HEK293 (cell line): Measurements from ENCODE around the gene HRK.

Experiments
- CTCF ChIA-PET: fragments of 350-600 bp; formaldehyde crosslinking; extraction: SDS; loops from one replicate; lab custom pipeline; 2021; ENCODE audit warnings: antibody characterized with exemption; lab: Yijun Ruan, JAX
- POLR2A ChIA-PET: fragments of 300-600 bp; formaldehyde crosslinking; extraction: SDS; loops from one replicate; lab custom pipeline; 2020; ENCODE audit warnings: antibody characterized with exemption, inconsistent platforms; lab: Yijun Ruan, JAX
- H3K27ac ChIP-seq: fragments of 200-500 bp; sonication (Bioruptor generic); 2 replicates; pipeline ENCODE4 v1.5.1; 2014; ENCODE audit warnings: low read depth, low read length, control low read depth, inconsistent platforms; ENCODE audit errors: extremely low read depth
- H3K36me3 ChIP-seq, 2 experiments: fragments of 200-500 bp in 1 of 2; sonication (Bioruptor generic) in 1 of 2; 1 replicate in 1 of 2; 2 replicates in 1 of 2; pipeline ENCODE4 v1.5.1; 2014 to 2017; ENCODE audit warnings: inconsistent platforms in 2 of 2, low read length in 2 of 2; ENCODE audit not compliant: control insufficient read depth in 2 of 2, insufficient read depth in 1 of 2
- H3K4me1 ChIP-seq: fragments of 200-500 bp; sonication (Bioruptor generic); 2 replicates; pipeline ENCODE4 v1.5.1; 2014; ENCODE audit warnings: mild to moderate bottlenecking, low read length, inconsistent platforms; ENCODE audit not compliant: control insufficient read depth, insufficient read depth
- H3K4me3 ChIP-seq: 2 replicates; pipeline ENCODE4 v1.5.1; 2011; ENCODE audit warnings: low read depth, mild to moderate bottlenecking, control low read depth, low read length, moderate library complexity
- H3K9me3 ChIP-seq: fragments of 200-500 bp; sonication (Bioruptor generic); 2 replicates; pipeline ENCODE4 v1.5.1; 2014; ENCODE audit warnings: low read depth, low read length, inconsistent platforms; ENCODE audit not compliant: control insufficient read depth, insufficient read depth
- BCL11A ChIP-seq: fragments of 450-650 bp; formaldehyde crosslinking; IDR thresholded peaks from 2 replicates; pipeline ENCODE4 v1.5.1; 2016; ENCODE audit warnings: low read depth, missing biosample characterization, missing genetic modification characterization
- BCL11B ChIP-seq: fragments of 450-650 bp; formaldehyde crosslinking; IDR thresholded peaks from 2 replicates; pipeline ENCODE4 v1.5.1; 2016; ENCODE audit warnings: low read depth, missing biosample characterization, missing genetic modification characterization
- KLF10 ChIP-seq: fragments of 450-650 bp; IDR thresholded peaks from 2 replicates; pipeline ENCODE4 v1.5.1; 2018; ENCODE audit warnings: missing biosample characterization, mild to moderate bottlenecking, missing genetic modification characterization
- MEIS1 ChIP-seq: sonication (generic); formaldehyde crosslinking; IDR thresholded peaks from 2 replicates; pipeline ENCODE4 v1.8.1; 2022; ENCODE audit warnings: missing genetic modification reagents, mild to moderate bottlenecking, borderline replicate concordance
- REPIN1 ChIP-seq: fragments of 450-650 bp; formaldehyde crosslinking; IDR thresholded peaks from 2 replicates; pipeline ENCODE4 v1.5.1; 2017; ENCODE audit warnings: missing biosample characterization, missing genetic modification characterization, low read depth
- ZBTB20 ChIP-seq: fragments of 450-650 bp; formaldehyde crosslinking; IDR thresholded peaks from 2 replicates; pipeline ENCODE4 v1.5.1; 2016; ENCODE audit warnings: missing biosample characterization, missing genetic modification characterization
- ZBTB7A ChIP-seq: fragments of 450-650 bp; formaldehyde crosslinking; IDR thresholded peaks from 2 replicates; pipeline ENCODE4 v1.5.1; 2016; ENCODE audit warnings: low read depth, missing biosample characterization, missing genetic modification characterization
- ZFHX2 ChIP-seq: fragments of 450-650 bp; formaldehyde crosslinking; conservative IDR thresholded peaks from 2 replicates; pipeline ENCODE4 v1.5.1; 2016; ENCODE audit warnings: missing biosample characterization, missing genetic modification characterization
- ZFP3 ChIP-seq: fragments of 450-650 bp; formaldehyde crosslinking; IDR thresholded peaks from 2 replicates; pipeline ENCODE4 v1.5.1; 2016; ENCODE audit warnings: low read depth, missing biosample characterization, missing genetic modification characterization
- ZFP37 ChIP-seq: fragments of 450-650 bp; formaldehyde crosslinking; IDR thresholded peaks from 2 replicates; pipeline ENCODE4 v1.5.1; 2016; ENCODE audit warnings: missing biosample characterization, missing genetic modification characterization
- ZNF146 ChIP-seq: fragments of 450-650 bp; formaldehyde crosslinking; IDR thresholded peaks from 2 replicates; pipeline ENCODE4 v1.5.1; 2016; ENCODE audit warnings: missing biosample characterization, missing genetic modification characterization
- ZNF175 ChIP-seq: fragments of 450-650 bp; formaldehyde crosslinking; IDR thresholded peaks from 2 replicates; pipeline ENCODE4 v1.5.1; 2016; ENCODE audit warnings: missing biosample characterization, missing genetic modification characterization
- ZNF18 ChIP-seq: fragments of 450-650 bp; formaldehyde crosslinking; IDR thresholded peaks from 2 replicates; pipeline ENCODE4 v1.5.1; 2016; ENCODE audit warnings: missing biosample characterization, missing genetic modification characterization
- ZNF19 ChIP-seq: fragments of 450-650 bp; formaldehyde crosslinking; IDR thresholded peaks from 2 replicates; pipeline ENCODE4; 2016; ENCODE audit warnings: missing biosample characterization, missing genetic modification characterization, low read depth
- ZNF2 ChIP-seq: fragments of 450-650 bp; formaldehyde crosslinking; IDR thresholded peaks from 2 replicates; pipeline ENCODE4 v1.5.1; 2016; ENCODE audit warnings: missing biosample characterization, missing genetic modification characterization
- ZNF214 ChIP-seq: fragments of 450-650 bp; formaldehyde crosslinking; IDR thresholded peaks from 2 replicates; pipeline ENCODE4 v1.5.1; 2017; ENCODE audit warnings: missing biosample characterization, mild to moderate bottlenecking, missing genetic modification characterization, borderline replicate concordance
- ZNF292 ChIP-seq: fragments of 450-650 bp; formaldehyde crosslinking; IDR thresholded peaks from 2 replicates; pipeline ENCODE4 v1.5.1; 2016; ENCODE audit warnings: low read depth, missing biosample characterization, missing genetic modification characterization, borderline replicate concordance
- ZNF324 ChIP-seq: fragments of 450-650 bp; formaldehyde crosslinking; IDR thresholded peaks from 2 replicates; pipeline ENCODE4 v1.5.1; 2016; ENCODE audit warnings: missing biosample characterization, missing genetic modification characterization
- ZNF366 ChIP-seq: fragments of 450-650 bp; formaldehyde crosslinking; conservative IDR thresholded peaks from 2 replicates; pipeline ENCODE4 v1.5.1; 2016; ENCODE audit warnings: missing biosample characterization, missing genetic modification characterization
- ZNF433 ChIP-seq: fragments of 450-650 bp; formaldehyde crosslinking; IDR thresholded peaks from 2 replicates; pipeline ENCODE4 v1.5.1; 2016; ENCODE audit warnings: missing biosample characterization, missing genetic modification characterization, low read depth
- ZNF473 ChIP-seq: fragments of 450-650 bp; formaldehyde crosslinking; IDR thresholded peaks from 2 replicates; pipeline ENCODE4 v1.5.1; 2017; ENCODE audit warnings: missing biosample characterization, missing genetic modification characterization
- ZNF501 ChIP-seq: fragments of 450-650 bp; formaldehyde crosslinking; IDR thresholded peaks from 2 replicates; pipeline ENCODE4 v1.5.1; 2016; ENCODE audit warnings: missing biosample characterization, missing genetic modification characterization
- ZNF513 ChIP-seq: fragments of 450-650 bp; IDR thresholded peaks from 2 replicates; pipeline ENCODE4 v1.5.1; 2018; ENCODE audit warnings: missing biosample characterization, missing genetic modification characterization
- ZNF560 ChIP-seq: fragments of 450-650 bp; formaldehyde crosslinking; IDR thresholded peaks from 2 replicates; pipeline ENCODE4 v1.5.1; 2017; ENCODE audit warnings: missing biosample characterization, missing genetic modification characterization, borderline replicate concordance
- ZNF707 ChIP-seq: fragments of 450-650 bp; formaldehyde crosslinking; IDR thresholded peaks from 2 replicates; pipeline ENCODE4 v1.5.1; 2016; ENCODE audit warnings: missing biosample characterization, missing genetic modification characterization
- ZNF768 ChIP-seq: fragments of 450-650 bp; formaldehyde crosslinking; IDR thresholded peaks from 2 replicates; pipeline ENCODE4 v1.5.1; 2018; ENCODE audit warnings: missing biosample characterization, mild to moderate bottlenecking, missing genetic modification characterization
- ZNF791 ChIP-seq: fragments of 450-650 bp; formaldehyde crosslinking; IDR thresholded peaks from 2 replicates; pipeline ENCODE4 v1.5.1; 2016; ENCODE audit warnings: missing biosample characterization, missing genetic modification characterization
- TF ChIP-seq, protein P1 (sequence below): fragments of 450-650 bp; formaldehyde crosslinking; optimal IDR thresholded peaks from 2 replicates; pipeline ENCODE3; 2016; ENCODE audit warnings: missing biosample characterization, mild to moderate bottlenecking, missing genetic modification characterization
- TF ChIP-seq, protein P2 (sequence below): fragments of 450-650 bp; formaldehyde crosslinking; IDR thresholded peaks from 2 replicates; pipeline ENCODE4 v1.5.1; 2016; ENCODE audit warnings: missing biosample characterization, missing genetic modification characterization
- TF ChIP-seq, protein P3 (sequence below): fragments of 450-650 bp; formaldehyde crosslinking; IDR thresholded peaks from 2 replicates; pipeline ENCODE4 v1.5.1; 2016; ENCODE audit warnings: missing biosample characterization, missing genetic modification characterization

The HRK gene

GRCh38 chr12:116915326-116915725 is 34.1 kb upstream of the HRK start (continued):
- TF ChIP-seq MEIS1 (no peak), ZNF560 (no peak), ZNF791 (tag by site-specific recombination) (no peak)
- TF ChIP-seq, protein P1, sequence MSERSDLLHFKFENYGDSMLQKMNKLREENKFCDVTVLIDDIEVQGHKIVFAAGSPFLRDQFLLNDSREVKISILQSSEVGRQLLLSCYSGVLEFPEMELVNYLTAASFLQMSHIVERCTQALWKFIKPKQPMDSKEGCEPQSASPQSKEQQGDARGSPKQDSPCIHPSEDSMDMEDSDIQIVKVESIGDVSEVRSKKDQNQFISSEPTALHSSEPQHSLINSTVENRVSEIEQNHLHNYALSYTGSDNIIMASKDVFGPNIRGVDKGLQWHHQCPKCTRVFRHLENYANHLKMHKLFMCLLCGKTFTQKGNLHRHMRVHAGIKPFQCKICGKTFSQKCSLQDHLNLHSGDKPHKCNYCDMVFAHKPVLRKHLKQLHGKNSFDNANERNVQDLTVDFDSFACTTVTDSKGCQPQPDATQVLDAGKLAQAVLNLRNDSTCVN (tag by site-specific recombination) = no peak

DNA sequence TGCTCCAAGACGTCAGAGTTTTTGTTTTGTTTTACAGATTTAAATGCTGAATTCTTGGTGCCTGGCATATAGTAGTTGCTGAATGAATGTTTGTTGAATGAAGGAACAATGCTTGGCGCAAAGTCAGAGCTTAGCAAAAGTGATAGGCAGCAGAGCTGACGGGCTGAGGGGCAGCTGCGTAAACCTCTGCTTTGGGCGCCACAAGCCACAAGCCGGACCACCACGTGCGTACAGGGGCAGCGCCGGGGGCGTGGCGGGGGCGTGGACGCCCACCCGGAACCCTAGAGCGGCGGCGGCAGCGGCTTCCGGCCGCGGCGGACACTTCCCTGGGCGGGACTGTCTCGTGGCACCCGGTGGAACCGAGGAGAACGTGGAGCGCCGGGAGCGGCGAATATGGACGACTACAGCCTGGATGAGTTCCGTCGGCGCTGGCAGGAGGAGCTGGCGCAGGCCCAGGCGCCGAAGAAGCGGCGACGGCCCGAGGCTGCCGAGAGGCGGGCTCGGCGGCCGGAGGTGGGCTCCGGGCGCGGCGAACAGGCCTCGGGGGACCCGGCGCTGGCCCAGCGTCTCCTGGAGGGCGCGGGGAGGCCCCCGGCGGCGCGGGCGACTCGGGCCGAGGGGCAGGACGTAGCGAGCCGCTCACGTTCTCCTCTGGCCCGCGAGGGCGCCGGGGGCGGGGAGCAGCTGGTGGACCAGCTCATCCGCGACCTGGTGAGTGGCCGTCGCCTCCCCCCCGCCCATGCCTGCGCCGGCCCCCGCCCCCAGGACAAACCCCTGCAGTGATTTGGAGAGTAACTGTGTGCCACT is 29.6 kb upstream of the HRK start, which contains the start of gene FBXW8:
Gene FBXW8, plus strand, starts transcription at position 306 of the 807 bp plus-strand sequence. Its CDS starts 88 bp downstream, at position 394.
- ChIA-PET POLR2A (interaction anchor here (1.2 kb wide), 1 partner anchor 10 kb away, joined by 3 read pairs; no protein-coding TSS in a partner anchor), CTCF (no interaction called here)
- H3K4me1 ChIP-seq = peaks cover 5% of the 10 kb centered on the region
- no peaks in the 10 kb centered on the region for H3K9me3 ChIP-seq
- peak within 1 kb of the TSS; percentile 76 for H3K4me3 ChIP-seq
- H3K36me3 ChIP-seq = peaks cover 0 to 4% of the 10 kb centered on the region in 2 experiments; a peak in 2 of 3 replicates
- H3K27ac ChIP-seq = peak within 1 kb of the TSS; percentile 77; the same call in 1 of the 2 replicates
- no peak for TF ChIP-seq ZNF324
- TF ChIP-seq ZFHX2 (tag by site-specific recombination) = peak; percentile 98
- no peak for TF ChIP-seq ZNF513
- TF ChIP-seq ZNF214 (tag by site-specific recombination) = no peak
- TF ChIP-seq ZNF2 (tag by site-specific recombination) = peak; percentile 75; the same call in 1 of the 2 replicates
- TF ChIP-seq KLF10 (tag by site-specific recombination) = peak; percentile 100
- TF ChIP-seq ZFP37 (tag by site-specific recombination) = no peak
- TF ChIP-seq ZNF473 = no peak
- TF ChIP-seq ZNF146 (tag by site-specific recombination) = no peak
- TF ChIP-seq BCL11B (tag by site-specific recombination) = no peak
- TF ChIP-seq ZBTB7A (tag by site-specific recombination) = peak; percentile 87
- no peak for TF ChIP-seq ZNF433 (tag by site-specific recombination)
- TF ChIP-seq, protein P2, sequence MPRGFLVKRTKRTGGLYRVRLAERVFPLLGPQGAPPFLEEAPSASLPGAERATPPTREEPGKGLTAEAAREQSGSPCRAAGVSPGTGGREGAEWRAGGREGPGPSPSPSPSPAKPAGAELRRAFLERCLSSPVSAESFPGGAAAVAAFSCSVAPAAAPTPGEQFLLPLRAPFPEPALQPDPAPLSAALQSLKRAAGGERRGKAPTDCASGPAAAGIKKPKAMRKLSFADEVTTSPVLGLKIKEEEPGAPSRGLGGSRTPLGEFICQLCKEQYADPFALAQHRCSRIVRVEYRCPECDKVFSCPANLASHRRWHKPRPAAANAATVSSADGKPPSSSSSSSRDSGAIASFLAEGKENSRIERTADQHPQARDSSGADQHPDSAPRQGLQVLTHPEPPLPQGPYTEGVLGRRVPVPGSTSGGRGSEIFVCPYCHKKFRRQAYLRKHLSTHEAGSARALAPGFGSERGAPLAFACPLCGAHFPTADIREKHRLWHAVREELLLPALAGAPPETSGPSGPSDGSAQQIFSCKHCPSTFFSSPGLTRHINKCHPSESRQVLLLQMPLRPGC = no peak
- TF ChIP-seq ZNF175 (tag by site-specific recombination) = no peak
- TF ChIP-seq ZNF366 (tag by site-specific recombination) = no peak
- no peak; the same call in 1 of the 2 replicates for TF ChIP-seq ZBTB20 (tag by site-specific recombination)
- TF ChIP-seq ZNF768 (tag by site-specific recombination) = no peak
- TF ChIP-seq BCL11A = no peak
- TF ChIP-seq REPIN1 = no peak
- peak; percentile 76; the same call in 1 of the 2 replicates for TF ChIP-seq ZNF501 (tag by site-specific recombination)
- no peak for TF ChIP-seq ZNF19 (tag by site-specific recombination)
- TF ChIP-seq, protein P3, sequence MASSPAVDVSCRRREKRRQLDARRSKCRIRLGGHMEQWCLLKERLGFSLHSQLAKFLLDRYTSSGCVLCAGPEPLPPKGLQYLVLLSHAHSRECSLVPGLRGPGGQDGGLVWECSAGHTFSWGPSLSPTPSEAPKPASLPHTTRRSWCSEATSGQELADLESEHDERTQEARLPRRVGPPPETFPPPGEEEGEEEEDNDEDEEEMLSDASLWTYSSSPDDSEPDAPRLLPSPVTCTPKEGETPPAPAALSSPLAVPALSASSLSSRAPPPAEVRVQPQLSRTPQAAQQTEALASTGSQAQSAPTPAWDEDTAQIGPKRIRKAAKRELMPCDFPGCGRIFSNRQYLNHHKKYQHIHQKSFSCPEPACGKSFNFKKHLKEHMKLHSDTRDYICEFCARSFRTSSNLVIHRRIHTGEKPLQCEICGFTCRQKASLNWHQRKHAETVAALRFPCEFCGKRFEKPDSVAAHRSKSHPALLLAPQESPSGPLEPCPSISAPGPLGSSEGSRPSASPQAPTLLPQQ (tag by site-specific recombination) = peak; percentile 69
- no peak for TF ChIP-seq ZFP3 (tag by site-specific recombination)
- no peak for TF ChIP-seq ZNF707 (tag by site-specific recombination)
- TF ChIP-seq ZNF18 = no peak
- TF ChIP-seq MEIS1 = no peak
- no peak for TF ChIP-seq ZNF292 (tag by site-specific recombination)
